HG02970 (cell line): ENCODE measurements around the gene CKS1B.

Experiments used
- ATAC-seq: cut with Tn5 transposase; IDR thresholded peaks from one replicate; pipeline ENCODE4 v1.9.1; 2021; ENCODE audit warnings: mild to moderate bottlenecking, moderate library complexity, moderate number of reproducible peaks; ENCODE audit not compliant: unreplicated experiment, low FRiP score

Gene CKS1B

GRCh38 chr1:155011004-155011416, 36.5 kb downstream of the CKS1B start:
- no peak for ATAC-seq

GRCh38 chr1:155011437-155012025, 37.0 kb downstream of the CKS1B start:
- no peak for ATAC-seq

- ATAC-seq, result no peak
These were observed 37.6 kb downstream of the CKS1B start for GRCh38 chr1:155012026-155012546.

GRCh38 chr1:155012776-155013602, 38.5 kb downstream of the CKS1B start:
- ATAC-seq, result no peak

GRCh38 chr1:155013632-155014031, 39.2 kb downstream of the CKS1B start:
- ATAC-seq, result no peak

- ATAC-seq, result no peak
These were observed 40.4 kb downstream of the CKS1B start for GRCh38 chr1:155014709-155015508.

GRCh38 chr1:155015527-155016230, 41.2 kb downstream of the CKS1B start:
- ATAC-seq, result no peak

GRCh38 chr1:155016231-155016831, 41.9 kb downstream of the CKS1B start:
- no peak for ATAC-seq

- ATAC-seq, result peak; percentile 68
These were observed 42.8 kb downstream of the CKS1B start for GRCh38 chr1:155017041-155017945.

- ATAC-seq, result no peak
These were observed 43.5 kb downstream of the CKS1B start for GRCh38 chr1:155017946-155018316.

- no peak for ATAC-seq
These were observed 44.3 kb downstream of the CKS1B start for GRCh38 chr1:155018617-155019348.

GRCh38 chr1:155019377-155020245, 45.1 kb downstream of the CKS1B start:
- ATAC-seq, result no peak

- ATAC-seq, result no peak
These were observed 47.9 kb downstream of the CKS1B start for GRCh38 chr1:155022136-155022926.

- no peak for ATAC-seq
These were observed 48.4 kb downstream of the CKS1B start for GRCh38 chr1:155022927-155023236.

GRCh38 chr1:155023627-155024026, 49.1 kb downstream of the CKS1B start:
- no peak for ATAC-seq

- no peak for ATAC-seq
These were observed 49.8 kb downstream of the CKS1B start for GRCh38 chr1:155024315-155024714.

- ATAC-seq, result no peak
These were observed 51.7 kb downstream of the CKS1B start for GRCh38 chr1:155026154-155026553.
